ENCODE measurements around the gene ZNF814.

GRCh38 chr19:57813919-57814504, 74.8 kb downstream of the ZNF814 start:
- TF ChIP-seq TAF1 (IDR thresholded peaks at IDR 0.05; ENCODE audit: low read depth, low read length) (no peak), POLR2AphosphoS5 (IDR thresholded peaks at IDR 0.05; ENCODE audit: low read depth, low read length) (no peak; the same call in 1 of the 2 replicates), POLR2A (IDR thresholded peaks at IDR 0.05; ENCODE audit: low read depth, low read length) (no peak), PAX5 (IDR thresholded peaks at IDR 0.05; ENCODE audit: insufficient read depth, low read length, severe bottlenecking) (no peak), SPI1 (IDR thresholded peaks at IDR 0.05; ENCODE audit: low read depth, low read length) (no peak), POU2F2 (IDR thresholded peaks at IDR 0.05; ENCODE audit: low read depth, low read length) (no peak)
